HG03103 (cell line): ENCODE data around the gene GLIS2.

ENCODE experiments used
- ATAC-seq: cut with Tn5 transposase; IDR thresholded peaks from one replicate; pipeline ENCODE4 v1.9.1; 2021; ENCODE audit warnings: low read depth; ENCODE audit not compliant: unreplicated experiment

The GLIS2 gene

GRCh38 chr16:4315186-4316107, at the start of gene GLIS2:
TSS of gene GLIS2 (plus strand) at chr16:4316067. CDS start at chr16:4332281, 16,214 bp downstream.
- ATAC-seq: no peak

DNA sequence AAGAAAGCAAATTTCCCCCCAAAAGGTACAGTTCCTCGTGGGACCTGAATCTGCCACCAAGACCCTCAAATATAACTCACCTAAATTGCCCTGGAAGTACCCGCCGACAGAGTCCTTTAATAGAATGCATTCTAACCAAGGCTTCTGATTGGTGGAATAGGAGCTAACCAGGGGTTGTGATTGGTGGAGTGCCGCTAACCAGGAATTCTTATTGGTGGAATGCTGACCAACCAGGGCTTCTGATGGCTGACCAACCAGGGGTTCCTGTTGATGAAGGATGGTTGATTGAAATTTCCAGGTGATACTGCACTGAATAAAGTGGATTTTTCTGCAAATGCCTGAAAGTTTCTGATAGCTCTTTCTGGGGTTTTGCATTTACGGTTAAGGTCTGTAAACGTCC, 49.5 kb upstream of the GLIS2 start:
- no peak for ATAC-seq

GRCh38 chr16:4270091-4270490, 45.8 kb upstream of the GLIS2 start:
- no peak for ATAC-seq

DNA sequence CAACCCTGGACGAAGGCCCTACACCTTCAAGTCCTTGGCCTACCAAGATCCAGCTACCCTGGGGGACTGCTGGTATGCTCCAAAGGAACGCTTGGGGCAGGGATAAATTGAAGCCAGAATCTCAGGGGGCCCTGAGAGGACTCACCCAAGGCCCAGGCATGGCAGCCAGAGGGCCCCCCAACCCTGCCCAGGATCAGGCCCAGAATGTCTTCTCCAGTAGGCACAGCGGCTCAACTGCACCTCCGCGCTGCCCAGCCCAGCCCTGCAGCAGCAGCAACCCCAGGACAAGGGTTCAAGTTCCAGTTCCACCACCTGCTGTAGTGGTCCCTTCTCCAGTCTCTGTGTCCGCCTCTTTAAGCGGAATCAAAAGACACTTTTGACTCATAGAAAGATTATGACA, 45.3 kb upstream of the GLIS2 start:
- ATAC-seq: no peak

DNA sequence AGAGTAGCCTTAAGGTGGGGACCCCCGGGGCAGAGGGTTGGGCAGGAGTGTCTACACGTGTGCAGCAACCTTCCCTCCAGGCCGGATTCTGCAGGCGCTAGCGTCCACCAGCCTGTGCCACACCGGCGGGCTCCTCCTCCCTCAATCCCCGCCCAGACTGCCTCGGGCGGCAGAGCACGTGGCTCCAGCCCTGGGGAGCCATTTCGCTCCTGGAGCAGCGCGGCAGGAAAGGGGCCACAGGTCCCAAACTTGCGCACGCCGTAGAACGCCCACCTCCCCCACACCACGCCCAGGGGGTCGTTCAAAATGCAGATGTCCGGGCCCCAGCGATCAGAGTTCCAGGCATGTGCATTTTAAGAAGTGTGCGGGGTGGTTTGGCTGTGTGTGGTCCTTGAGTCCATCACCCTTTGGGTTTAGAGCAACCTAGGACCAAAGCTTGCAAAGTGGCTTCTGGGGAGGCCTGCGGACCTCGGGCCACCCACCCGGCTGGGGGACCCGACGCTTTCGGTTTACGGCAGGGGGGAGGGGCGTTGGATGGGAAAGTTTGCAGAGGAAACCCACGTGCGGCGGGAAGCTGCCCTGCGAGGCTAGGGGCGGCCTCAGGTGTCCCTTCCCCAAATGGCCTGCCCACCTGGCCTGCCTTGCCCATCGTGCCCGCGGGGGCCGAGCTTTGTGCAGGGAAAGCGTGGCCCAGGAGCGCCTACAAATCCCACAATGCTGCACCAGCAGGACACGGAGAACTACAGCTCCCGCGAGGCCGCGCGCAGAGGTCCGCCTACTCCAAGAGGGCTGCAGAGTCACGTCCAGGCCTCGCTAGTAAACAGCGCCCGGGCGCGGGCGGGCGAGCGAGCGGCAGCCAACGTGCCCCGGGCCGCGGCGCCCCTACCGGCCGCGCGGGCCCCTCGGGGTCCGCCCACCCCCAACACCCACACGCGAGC, 44.4 kb upstream of the GLIS2 start:
- ATAC-seq: peak; percentile 49

GRCh38 chr16:4272114-4272956, 43.5 kb upstream of the GLIS2 start:
- no peak for ATAC-seq

- no peak for ATAC-seq
Observed at GRCh38 chr16:4273858-4274311, 42.0 kb upstream of the GLIS2 start.

- ATAC-seq: no peak
Observed at GRCh38 chr16:4275861-4276260, 40.0 kb upstream of the GLIS2 start.

- no peak for ATAC-seq
Observed at GRCh38 chr16:4277987-4278513, 37.8 kb upstream of the GLIS2 start.

DNA sequence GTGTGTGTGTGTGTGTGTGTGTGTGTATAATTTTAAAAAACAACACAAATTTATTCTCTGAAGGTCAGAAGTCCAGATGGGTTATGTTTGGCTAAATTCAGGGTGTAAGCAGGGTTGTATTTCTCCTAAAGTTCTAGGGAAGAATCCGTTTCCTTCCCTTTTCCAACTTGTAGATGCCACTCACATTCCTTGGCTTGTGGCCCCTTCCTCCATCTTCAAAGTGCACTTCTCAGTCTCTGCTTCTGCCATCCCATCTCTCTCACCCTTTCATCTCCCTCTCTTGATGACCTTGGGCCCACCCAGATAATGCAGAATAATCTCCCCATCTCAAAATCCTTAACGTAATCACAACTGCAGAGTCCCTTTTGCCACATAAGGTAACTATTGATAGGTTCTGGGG, 35.2 kb upstream of the GLIS2 start:
- no peak for ATAC-seq

DNA sequence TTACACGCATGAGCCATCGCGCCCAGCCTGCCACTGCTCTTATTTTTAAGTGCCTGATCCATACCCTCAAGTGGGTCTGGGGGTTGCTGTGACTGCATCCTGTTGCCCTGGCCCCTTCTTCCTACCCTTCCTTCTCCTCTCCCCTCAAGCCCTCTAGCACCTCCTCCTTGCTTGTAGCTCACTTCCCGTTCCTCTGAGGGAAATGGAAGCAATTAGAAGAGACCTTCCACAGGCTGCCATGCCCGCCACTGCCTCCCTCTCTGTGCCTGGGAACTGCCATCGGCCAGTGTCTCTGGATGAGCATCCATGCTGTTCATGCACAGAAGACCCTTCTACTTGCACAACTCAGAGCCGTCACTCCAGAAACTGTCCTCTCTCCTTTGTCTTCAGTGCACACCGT, 32.4 kb upstream of the GLIS2 start:
- ATAC-seq: no peak

DNA sequence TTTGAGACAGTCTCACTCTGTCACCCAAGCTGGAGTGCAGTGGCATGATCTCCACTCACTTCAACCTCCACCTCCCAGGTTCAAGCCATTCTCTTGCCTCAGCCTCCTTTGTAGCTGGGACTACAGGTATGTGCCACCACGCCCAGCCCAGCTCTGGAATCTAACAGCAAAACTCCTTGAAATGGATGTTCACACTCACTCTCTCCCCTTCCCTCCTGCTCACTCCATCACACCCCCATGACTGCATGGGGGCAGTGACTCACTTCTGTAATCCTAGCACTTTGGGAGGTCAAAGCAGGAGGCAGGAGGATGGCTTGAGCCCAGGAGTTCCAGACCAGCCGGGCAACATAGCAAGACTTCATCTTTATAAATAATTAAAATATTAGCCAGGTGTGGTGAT, 31.9 kb upstream of the GLIS2 start:
- ATAC-seq: no peak

DNA sequence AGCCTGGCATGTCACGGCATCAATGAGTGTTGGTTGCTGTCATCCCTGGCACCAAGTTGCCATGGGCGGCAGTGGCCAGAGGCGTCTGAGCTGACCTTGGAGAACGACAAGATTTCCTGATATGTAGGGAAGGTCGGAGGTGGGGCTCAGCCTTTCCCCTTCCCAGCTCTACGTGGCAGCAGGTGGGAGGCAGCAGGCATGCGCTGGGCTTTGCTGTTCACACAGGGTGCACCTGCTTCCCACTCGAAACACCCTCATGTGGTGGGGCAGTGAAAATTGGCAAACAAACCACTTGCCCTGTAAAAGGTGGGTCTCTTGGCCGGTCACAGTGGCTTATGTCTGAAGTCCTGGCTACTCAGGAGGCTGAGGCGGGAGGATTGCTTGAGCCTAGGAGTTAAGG, 30.7 kb upstream of the GLIS2 start:
- no peak for ATAC-seq

DNA sequence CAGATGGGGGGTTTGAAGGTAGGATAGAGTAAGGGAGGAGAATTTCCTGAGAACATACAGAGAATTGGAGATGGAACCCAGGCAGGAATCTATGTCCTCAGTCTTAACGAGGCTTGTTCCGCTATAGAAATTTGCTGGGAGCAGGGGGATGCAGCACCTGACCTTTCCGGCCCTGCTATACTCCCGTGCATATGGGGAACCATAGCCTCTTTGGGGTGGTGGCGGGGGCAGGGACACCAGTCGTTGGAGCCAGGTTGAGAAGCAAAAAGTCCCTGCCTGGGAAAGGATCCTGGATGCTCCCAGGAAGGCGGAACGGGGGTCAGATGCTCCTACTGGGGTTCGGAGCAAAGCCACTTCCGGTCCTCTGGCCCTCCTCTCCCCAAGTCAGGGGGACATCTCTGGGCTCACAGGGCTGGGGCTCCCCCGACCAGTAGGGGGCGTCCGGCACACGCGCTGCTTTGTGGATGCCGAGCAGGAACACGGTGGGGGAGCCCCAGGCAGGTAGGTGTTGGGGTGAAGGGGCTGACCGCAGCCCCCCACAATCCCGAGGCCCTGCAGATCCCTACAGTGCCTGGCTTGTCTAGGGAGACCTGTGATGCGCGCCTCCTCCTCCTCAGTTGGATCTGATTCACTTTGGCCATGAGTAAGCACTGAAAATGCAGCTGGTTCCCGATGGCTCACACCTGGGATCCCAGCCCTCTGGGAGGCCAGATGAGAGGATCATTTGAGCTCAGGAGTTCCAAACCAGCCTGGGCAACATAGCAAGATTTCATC, 27.5 kb upstream of the GLIS2 start:
- ATAC-seq: no peak

DNA sequence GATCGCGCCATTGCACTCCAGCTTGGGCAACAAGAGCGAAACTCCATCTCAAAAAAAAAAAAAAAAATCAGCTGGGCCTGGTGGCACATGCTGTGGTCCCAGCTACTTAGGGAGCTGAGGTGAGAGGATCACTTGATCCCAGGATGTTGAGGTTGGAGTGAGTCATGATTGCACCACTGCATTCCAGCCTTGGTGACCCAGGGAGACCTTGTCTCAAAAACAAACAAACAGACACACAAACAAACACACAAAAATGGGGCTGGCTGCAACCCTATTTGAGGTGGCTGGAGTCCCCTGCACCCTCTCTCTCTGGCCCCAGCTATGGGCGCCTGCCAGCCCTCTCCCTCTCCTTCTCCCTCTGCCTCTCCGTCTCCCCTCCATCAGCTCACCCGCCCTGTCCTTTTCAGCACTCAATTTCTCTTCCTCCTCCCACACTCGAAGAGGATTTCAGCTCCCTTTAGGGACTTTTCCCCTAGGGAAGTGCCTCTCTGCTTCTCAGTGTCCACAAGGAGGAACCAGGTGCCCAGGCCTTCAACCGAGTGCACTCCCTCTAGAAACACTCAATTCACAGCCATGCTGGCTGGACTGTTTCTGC, 25.5 kb upstream of the GLIS2 start:
- no peak for ATAC-seq

DNA sequence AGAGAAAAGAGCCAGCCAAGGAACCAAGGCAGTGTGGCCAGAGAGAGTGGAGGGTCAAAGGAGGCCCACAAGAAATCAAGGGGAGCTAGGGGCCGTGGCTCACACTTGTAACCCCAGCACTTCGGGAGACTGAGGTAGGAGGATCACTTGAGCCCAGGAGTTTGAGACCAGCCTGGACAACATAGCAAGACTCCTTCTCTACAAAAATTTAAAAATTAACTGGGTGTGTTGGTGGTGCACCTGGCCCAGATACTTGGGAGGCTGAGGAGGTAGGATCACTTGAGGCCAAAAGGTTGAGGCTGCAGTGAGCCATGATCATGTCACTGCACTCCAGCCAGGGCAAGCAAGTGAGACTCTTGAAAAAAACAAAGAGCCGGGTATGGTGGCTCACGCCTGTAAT, 24.2 kb upstream of the GLIS2 start:
- no peak for ATAC-seq

GRCh38 chr16:4293181-4293716, 22.6 kb upstream of the GLIS2 start:
- no peak for ATAC-seq

DNA sequence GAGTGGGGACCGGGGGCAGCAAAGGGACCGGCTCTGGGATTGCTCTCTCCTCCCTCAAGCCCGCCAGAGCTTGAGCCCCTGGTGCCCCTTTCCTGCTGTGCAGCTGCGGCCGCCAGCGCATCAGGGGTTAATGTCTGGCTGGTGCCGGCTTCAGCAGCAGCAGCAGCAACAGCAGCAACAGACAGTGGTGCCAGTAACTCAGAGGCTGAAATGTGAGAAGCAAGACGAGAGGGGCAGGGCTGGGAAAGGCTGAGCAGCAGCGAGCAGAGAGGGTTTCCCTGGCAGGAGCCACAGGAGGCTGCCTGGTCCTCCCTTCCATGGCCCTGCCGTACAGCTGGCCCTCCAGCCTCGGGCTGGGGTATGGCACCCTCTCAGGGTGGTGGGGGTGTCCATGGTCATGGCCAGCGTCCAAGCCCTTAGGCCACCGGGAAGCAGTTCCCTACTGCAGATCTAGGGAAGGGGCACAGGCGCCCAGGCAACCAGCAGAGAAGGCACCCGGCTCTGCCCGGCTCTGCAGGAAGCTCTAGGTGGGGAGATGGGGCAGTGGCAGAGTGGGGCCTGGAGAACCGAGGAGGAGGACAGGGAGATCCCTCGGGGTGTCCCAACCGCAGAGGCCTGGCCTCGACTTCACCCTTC, 21.9 kb upstream of the GLIS2 start:
- no peak for ATAC-seq
